Measurements from ENCODE around the gene CD9.
A peak's percentile ranks its signal among the peaks of the same experiment; 100 is the strongest.

Gene CD9

GRCh38 chr12:6249580-6249979, 49.4 kb downstream of the CD9 start:
- no peak for TF ChIP-seq CTCF (conservative IDR thresholded peaks at IDR 0.05)
- H3K27ac ChIP-seq = peak overlapping the region; percentile 28

- H3K27ac ChIP-seq = no peak overlapping the region
- TF ChIP-seq CTCF (conservative IDR thresholded peaks at IDR 0.05) = no peak
Observed at GRCh38 chr12:6250343-6250742, 50.1 kb downstream of the CD9 start.

- no peak overlapping the region for H3K27ac ChIP-seq
- TF ChIP-seq CTCF (conservative IDR thresholded peaks at IDR 0.05) = no peak
Observed at GRCh38 chr12:6253278-6253677, 53.1 kb downstream of the CD9 start.

- no peak for TF ChIP-seq CTCF (conservative IDR thresholded peaks at IDR 0.05)
- H3K27ac ChIP-seq = no peak overlapping the region
Observed at GRCh38 chr12:6254491-6254890, 54.3 kb downstream of the CD9 start.

GRCh38 chr12:6257007-6257406, 56.8 kb downstream of the CD9 start:
- H3K27ac ChIP-seq = no peak overlapping the region
- no peak for TF ChIP-seq CTCF (conservative IDR thresholded peaks at IDR 0.05)

- H3K27ac ChIP-seq = peak overlapping the region; percentile 84
- no peak for TF ChIP-seq CTCF (conservative IDR thresholded peaks at IDR 0.05)
Observed at GRCh38 chr12:6262211-6262610, 62.0 kb downstream of the CD9 start.

GRCh38 chr12:6262623-6263022, 62.4 kb downstream of the CD9 start:
- no peak for TF ChIP-seq CTCF (conservative IDR thresholded peaks at IDR 0.05)
- H3K27ac ChIP-seq = peak overlapping the region; percentile 84

GRCh38 chr12:6263931-6264330, 63.7 kb downstream of the CD9 start:
- peak overlapping the region; percentile 84 for H3K27ac ChIP-seq
- no peak for TF ChIP-seq CTCF (conservative IDR thresholded peaks at IDR 0.05)
